Measurements from ENCODE around the gene GRID2. TPM values are rescaled to one million over a fixed set of nuclear protein-coding genes. Genes with fewer than 3 reads are reported as not detected.

The GRID2 gene
- total RNA-seq, 4 donors from 2014 or later: 0.63 TPM; not detected in 3

GRCh38 chr4:92600638-92601037 lies 296.9 kb downstream of the GRID2 start:
- DNase-seq (ENCODE audit: low spot score in 2 of 2): no peak
- H3K36me3 ChIP-seq: no peaks in the 10 kb centered on the region
- no peaks in the 10 kb centered on the region for H3K27me3 ChIP-seq
- TF ChIP-seq EP300 (IDR thresholded peaks at IDR 0.05): no peak
- no peak for TF ChIP-seq POLR2A (IDR thresholded peaks at IDR 0.05)
- TF ChIP-seq CTCF (IDR thresholded peaks at IDR 0.05): no peak
- H3K9me3 ChIP-seq: peaks cover 0 to 5% (median 0%) of the 10 kb centered on the region in 4 donors
- H3K27ac ChIP-seq: no peak overlapping the region
- no peak overlapping the region for H3K4me3 ChIP-seq
- no peaks in the 10 kb centered on the region for H3K4me1 ChIP-seq
- 74 to 90% methylated on average over 6 of the region's 6 CpGs for WGBS, 2 donors

GRCh38 chr4:92606227-92606626 lies 302.5 kb downstream of the GRID2 start:
- 77 to 88% methylated on average over 2 of the region's 2 CpGs for WGBS, 2 donors
- no peaks in the 10 kb centered on the region for H3K36me3 ChIP-seq
- no peaks in the 10 kb centered on the region for H3K27me3 ChIP-seq
- H3K27ac ChIP-seq: no peak overlapping the region
- no peaks in the 10 kb centered on the region for H3K4me1 ChIP-seq
- no peak for DNase-seq (ENCODE audit: low spot score in 2 of 2)
- H3K4me3 ChIP-seq: no peak overlapping the region
- TF ChIP-seq POLR2A (IDR thresholded peaks at IDR 0.05): no peak
- no peak for TF ChIP-seq CTCF (IDR thresholded peaks at IDR 0.05)
- no peak for TF ChIP-seq EP300 (IDR thresholded peaks at IDR 0.05)
- H3K9me3 ChIP-seq: peaks cover 0 to 5% (median 0%) of the 10 kb centered on the region in 4 donors

GRCh38 chr4:92615049-92615448 lies 311.3 kb downstream of the GRID2 start:
- Histone ChIP-seq H3K36me3 (no peaks in the 10 kb centered on the region), H3K4me3 (no peak overlapping the region), H3K27ac (no peak overlapping the region), H3K4me1 (no peaks in the 10 kb centered on the region), H3K9me3 (peaks cover 0 to 5% (median 0%) of the 10 kb centered on the region in 4 donors), H3K27me3 (no peaks in the 10 kb centered on the region)
- 79 to 80% methylated on average over 1 of the region's 1 CpG for WGBS, 2 donors
- DNase-seq (ENCODE audit: low spot score in 2 of 2): no peak
- TF ChIP-seq EP300 (IDR thresholded peaks at IDR 0.05): no peak
- TF ChIP-seq CTCF (IDR thresholded peaks at IDR 0.05): no peak
- no peak for TF ChIP-seq POLR2A (IDR thresholded peaks at IDR 0.05)

- Histone ChIP-seq H3K27ac (no peak overlapping the region), H3K4me3 (no peak overlapping the region), H3K27me3 (peaks cover 0 to 2% of the 10 kb centered on the region in 2 donors), H3K9me3 (peaks cover 0 to 5% (median 0%) of the 10 kb centered on the region in 4 donors), H3K4me1 (no peaks in the 10 kb centered on the region), H3K36me3 (no peaks in the 10 kb centered on the region)
- 89 to 93% methylated on average over 2 of the region's 2 CpGs for WGBS, 2 donors
- DNase-seq (ENCODE audit: low spot score in 2 of 2): no peak
- no peak for TF ChIP-seq EP300 (IDR thresholded peaks at IDR 0.05)
- no peak for TF ChIP-seq CTCF (IDR thresholded peaks at IDR 0.05)
- TF ChIP-seq POLR2A (IDR thresholded peaks at IDR 0.05): no peak
Measured at GRCh38 chr4:92618968-92619367, 315.2 kb downstream of the GRID2 start.

- peaks cover 0 to 2% (median 0%) of the 10 kb centered on the region in 4 donors for H3K9me3 ChIP-seq
- no peaks in the 10 kb centered on the region for H3K27me3 ChIP-seq
- H3K4me3 ChIP-seq: no peak overlapping the region
- H3K27ac ChIP-seq: no peak overlapping the region
- WGBS, 2 donors: 76 to 77% methylated on average over 2 of the region's 2 CpGs
- H3K4me1 ChIP-seq: no peaks in the 10 kb centered on the region
- no peaks in the 10 kb centered on the region for H3K36me3 ChIP-seq
- DNase-seq (ENCODE audit: low spot score in 2 of 2): no peak
- no peak for TF ChIP-seq CTCF (IDR thresholded peaks at IDR 0.05)
- no peak for TF ChIP-seq POLR2A (IDR thresholded peaks at IDR 0.05)
- no peak for TF ChIP-seq EP300 (IDR thresholded peaks at IDR 0.05)
Measured at GRCh38 chr4:92629302-92629701, 325.5 kb downstream of the GRID2 start.

All from tibial nerve (tissue), 4 donors.